Pancreas (tissue), 10 donors: Measurements from ENCODE around the gene DIP2C. TPM values are rescaled to one million over a fixed set of nuclear protein-coding genes. Genes with fewer than 3 reads are reported as not detected.
"Not testable (repeated sequence)": the region's sequence is repeated elsewhere in the genome, so short reads cannot be mapped to it uniquely, and the experiment has no call there.

Source experiments
- ATAC-seq, 4 donors: fragments of 200-7000 bp; cut with Tn5 transposase; one replicate each; pipeline versions ENCODE4 v1.8.0 to v1.9.1; 2020; ENCODE audit warnings: mild to moderate bottlenecking in 4 of 4, moderate library complexity in 4 of 4
- DNase-seq, 6 donors: peaks; one replicate each; pipeline ENCODE4 v3.0.0-alpha.2; 2020
- FAIRE-seq: peaks from 2 replicates; lab custom pipeline; 2012; peaks lifted over from hg19 to GRCh38; lab: Jason Lieb, UNC
- H3K27ac ChIP-seq, 4 donors: fragments of 200-600 bp; sonication (generic); 1 replicate in 3 of 4; 2 replicates in 1 of 4; pipeline versions ENCODE4 v1.5.0 to v1.8.0; 2020
- H3K27me3 ChIP-seq, 4 donors: fragments of 200-600 bp; one replicate each; pipeline ENCODE4 v1.8.0; 2021
- H3K36me3 ChIP-seq, 3 donors: fragments of 200-600 bp; sonication (generic) in 1 of 3; one replicate each; pipeline versions ENCODE4 v1.5.0 to v1.8.0; 2020 to 2021
- H3K4me1 ChIP-seq, 3 donors: fragments of 200-600 bp; one replicate each; pipeline ENCODE4 v1.8.0; 2021
- H3K4me3 ChIP-seq, 4 donors: fragments of 200-600 bp; sonication (generic) in 2 of 4; one replicate each; pipeline versions ENCODE4 v1.5.0 to v1.8.0; 2020 to 2021
- H3K9me3 ChIP-seq, 4 donors: fragments of 200-600 bp; one replicate each; pipeline ENCODE4 v1.8.0; 2021
- WGBS, 2 donors: extraction: QIAGEN DNeasy Blood & Tissue Kit; methylation state at CpG; one replicate each; pipeline ENCODE4 v1.1.7; 2013; 5-methylcytosine and 5-hydroxymethylcytosine counted together
- intact Hi-C, 3 donors: fragments of 100-400 bp; cut with DNase I; formaldehyde crosslinking; loops; one replicate each; pipeline versions ENCODE4 v1.11.1 to v1.14.2; 2022
- polyA plus RNA-seq, 2 donors: library from polyadenylated mRNA; stranded (reverse); fragments of 200-250 nt; gene quantifications; one replicate each; pipeline ENCODE4 v1.2.3, GENCODE V29; 2013
- total RNA-seq, 6 donors: library from RNA; stranded (reverse); fragmentation: NEBNext Ultra II Directional in 4 of 6; extraction: Animal tissue kit (Norgen Biotek cat#: 25700) in 4 of 6; gene quantifications; one replicate each; pipeline versions ENCODE4 v1.2.1 to v1.2.4, GENCODE V29; 2021 to 2023
- TF ChIP-seq, protein P1 (sequence below), 4 donors: fragments of 200-600 bp; sonication (generic) in 3 of 4; IDR thresholded peaks; one replicate each; pipeline versions ENCODE4 v1.5.0 to v1.8.0; 2021; ENCODE audit warnings: antibody characterized with exemption in 4 of 4
- donor health status: healthy with polysubstance abuse.
- donor health status: DM: no; HTN: no; CAD: no; lungs with moderate emphysema.
- donor health status: DM: no; HTN: no; CAD: no.
- donor health status: control.
- donor health status: control.
- donor health status: Bipolar disorder and iron deficiency.
- donor health status: DM: yes; HTN: yes; CAD: no.
- donor health status: DM: no; HTN: no; CAD: no.
- donor health status: DM: no; HTN: no; CAD: no.
- donor health status: DM: yes; HTN: yes; CAD: no.

Gene DIP2C
- total and polyA plus RNA-seq, 8 donors: 4.3 to 11.8 (median 7.3) TPM

DNA sequence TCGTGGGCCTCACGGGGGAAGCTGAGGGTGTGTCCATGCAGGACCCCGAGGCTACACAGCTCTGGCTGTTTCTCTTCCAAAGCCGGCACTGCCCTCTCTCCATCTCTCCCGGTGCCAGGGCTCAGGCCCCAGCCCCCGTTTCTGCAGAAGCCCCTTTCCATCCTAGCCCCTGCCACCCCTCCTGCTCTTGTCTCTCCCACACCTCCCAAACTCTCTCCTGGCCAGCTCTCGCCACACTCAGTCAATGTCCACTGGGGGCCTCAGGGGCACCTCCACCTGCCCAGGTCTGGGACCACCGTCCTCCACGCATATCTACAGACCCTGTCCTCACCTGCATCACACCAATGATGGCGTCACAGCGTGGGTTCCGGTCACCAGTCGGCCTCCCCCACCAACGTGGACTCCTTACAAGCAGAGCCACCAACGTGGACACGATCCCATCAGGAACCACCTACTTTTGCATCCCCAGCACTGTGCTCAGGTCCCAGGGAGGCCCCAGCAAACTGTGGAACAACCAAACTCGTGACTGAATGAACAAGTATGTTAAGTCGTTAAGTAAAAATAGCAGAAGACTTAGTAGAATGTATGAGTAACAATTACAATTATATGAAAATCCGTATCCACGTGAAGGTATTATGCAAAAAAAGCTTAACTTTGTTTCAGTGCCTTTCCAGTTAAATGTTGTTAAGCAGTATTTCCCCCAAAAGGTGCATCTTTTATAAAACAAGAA, 38.4 kb downstream of the DIP2C start:
- no peaks in the 10 kb centered on the region for H3K27me3 ChIP-seq
- H3K27ac ChIP-seq: peak overlapping the region; percentile 88 to 97 (median 91)
- no peaks in the 10 kb centered on the region for H3K9me3 ChIP-seq
- TF ChIP-seq, protein P1, sequence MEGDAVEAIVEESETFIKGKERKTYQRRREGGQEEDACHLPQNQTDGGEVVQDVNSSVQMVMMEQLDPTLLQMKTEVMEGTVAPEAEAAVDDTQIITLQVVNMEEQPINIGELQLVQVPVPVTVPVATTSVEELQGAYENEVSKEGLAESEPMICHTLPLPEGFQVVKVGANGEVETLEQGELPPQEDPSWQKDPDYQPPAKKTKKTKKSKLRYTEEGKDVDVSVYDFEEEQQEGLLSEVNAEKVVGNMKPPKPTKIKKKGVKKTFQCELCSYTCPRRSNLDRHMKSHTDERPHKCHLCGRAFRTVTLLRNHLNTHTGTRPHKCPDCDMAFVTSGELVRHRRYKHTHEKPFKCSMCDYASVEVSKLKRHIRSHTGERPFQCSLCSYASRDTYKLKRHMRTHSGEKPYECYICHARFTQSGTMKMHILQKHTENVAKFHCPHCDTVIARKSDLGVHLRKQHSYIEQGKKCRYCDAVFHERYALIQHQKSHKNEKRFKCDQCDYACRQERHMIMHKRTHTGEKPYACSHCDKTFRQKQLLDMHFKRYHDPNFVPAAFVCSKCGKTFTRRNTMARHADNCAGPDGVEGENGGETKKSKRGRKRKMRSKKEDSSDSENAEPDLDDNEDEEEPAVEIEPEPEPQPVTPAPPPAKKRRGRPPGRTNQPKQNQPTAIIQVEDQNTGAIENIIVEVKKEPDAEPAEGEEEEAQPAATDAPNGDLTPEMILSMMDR (IDR thresholded peaks at IDR 0.05): no peak
- 76% methylated on average over 20 of the region's 20 CpGs for WGBS, 2 donors
- no peaks in the 10 kb centered on the region for H3K36me3 ChIP-seq
- ATAC-seq (peak in 1 of 4 donors; percentile 1), DNase-seq (no peak), FAIRE-seq (no peak)
- intact Hi-C loops: no loop called here
- peak overlapping the region in 2 of 4 donors; percentile 38 to 49 for H3K4me3 ChIP-seq
- peaks cover 11 to 23% (median 16%) of the 10 kb centered on the region in 3 donors for H3K4me1 ChIP-seq

DNA sequence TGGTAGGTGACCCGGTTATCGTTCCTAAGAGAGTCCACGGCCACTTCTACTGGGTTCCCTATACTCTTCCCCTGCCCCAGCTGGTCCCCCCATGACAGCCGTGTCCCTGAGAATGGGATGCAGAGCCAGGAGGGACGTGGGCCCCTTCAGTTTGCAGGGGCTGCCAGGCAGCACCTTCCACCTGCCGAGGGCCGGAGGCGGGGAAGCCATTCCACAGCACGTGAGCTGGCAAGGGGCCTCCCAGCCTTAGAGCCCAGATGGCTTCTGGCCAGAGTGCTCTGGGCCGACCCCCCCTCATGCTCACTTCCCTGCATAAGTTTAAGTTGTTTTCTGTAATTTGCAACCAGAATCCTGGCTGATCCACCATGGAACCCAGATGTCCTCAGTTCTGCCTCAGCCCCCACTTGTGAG, 39.0 kb downstream of the DIP2C start:
- Histone ChIP-seq H3K36me3 (no peaks in the 10 kb centered on the region), H3K4me3 (peak overlapping the region in 3 of 4 donors; percentile 19 to 49 (median 38)), H3K4me1 (peaks cover 11 to 23% (median 16%) of the 10 kb centered on the region in 3 donors), H3K9me3 (no peaks in the 10 kb centered on the region), H3K27me3 (no peaks in the 10 kb centered on the region), H3K27ac (peak overlapping the region; percentile 88 to 97 (median 91))
- ATAC-seq (peak; percentile 33 to 51 (median 38)), FAIRE-seq (no peak), DNase-seq (peak in 2 of 6 donors; percentile 48 to 71)
- intact Hi-C loops: no loop called here
- 17 to 21% methylated on average over 6 to 10 of the region's 10 CpGs for WGBS, 2 donors
- TF ChIP-seq, protein P1 (IDR thresholded peaks at IDR 0.05): no peak

DNA sequence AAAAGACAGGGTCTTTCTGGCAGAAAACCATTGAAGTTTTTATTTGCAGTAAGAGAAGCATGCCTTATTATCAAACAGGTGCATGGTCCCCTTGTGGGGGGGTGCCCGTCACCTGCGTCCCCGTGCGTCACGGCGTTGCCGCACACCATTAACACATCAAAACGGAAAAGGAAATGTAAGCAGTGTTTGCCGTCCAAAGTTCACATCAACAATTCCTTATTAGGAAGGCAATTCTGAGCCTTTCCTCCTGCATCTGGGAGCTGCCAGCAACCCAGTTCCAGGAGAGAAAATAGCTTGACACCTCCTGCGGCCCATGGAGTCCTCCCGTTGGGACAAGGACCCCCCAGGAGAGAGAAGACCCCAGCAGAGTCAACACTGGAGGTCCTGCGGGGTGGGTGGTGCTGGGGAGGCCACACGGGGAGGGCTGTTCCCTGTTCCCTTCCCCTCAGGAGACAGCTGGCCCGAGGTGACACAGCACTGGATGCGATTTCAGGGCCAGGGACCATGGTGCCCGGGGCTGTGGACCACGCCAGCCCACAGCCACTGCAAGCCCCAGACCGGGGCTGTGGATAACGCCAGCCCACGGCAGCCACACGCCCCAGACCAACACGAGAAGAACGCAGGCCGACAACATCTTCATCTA, 39.5 kb downstream of the DIP2C start:
- Histone ChIP-seq H3K9me3 (no peaks in the 10 kb centered on the region), H3K27me3 (no peaks in the 10 kb centered on the region), H3K4me1 (peaks cover 11 to 23% (median 12%) of the 10 kb centered on the region in 3 donors), H3K4me3 (peak overlapping the region in 3 of 4 donors; percentile 19 to 49 (median 38)), H3K36me3 (no peaks in the 10 kb centered on the region), H3K27ac (peak overlapping the region; percentile 88 to 97 (median 91))
- WGBS, 2 donors: 13 to 14% methylated on average over 24 of the region's 24 CpGs
- TF ChIP-seq, protein P1 (IDR thresholded peaks at IDR 0.05): no peak
- ATAC-seq: peak; percentile 88 to 92 (median 92)
- DNase-seq: peak in 4 of 6 donors; percentile 79 to 85 (median 83)
- intact Hi-C loops: no loop called here
- FAIRE-seq: peak; percentile 59

DNA sequence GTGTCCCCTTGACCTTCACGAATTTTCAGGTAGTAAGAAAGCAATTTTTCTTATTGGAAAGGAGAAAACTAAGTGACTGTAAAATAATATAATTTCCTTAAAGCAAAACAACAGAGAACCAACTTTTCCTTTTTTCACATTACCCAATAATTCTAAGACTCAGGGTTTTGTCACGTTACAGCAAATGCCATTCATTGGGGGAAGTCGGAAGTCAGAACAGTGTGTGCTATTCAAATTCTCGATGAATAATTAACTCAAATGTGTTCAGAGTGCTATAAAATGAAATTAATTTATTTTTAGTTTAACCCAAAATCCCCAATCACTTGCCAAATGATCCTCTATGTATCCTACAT, 40.0 kb downstream of the DIP2C start:
- no peaks in the 10 kb centered on the region for H3K36me3 ChIP-seq
- intact Hi-C loops: no loop called here
- ATAC-seq (peak; percentile 31 to 64 (median 51)), FAIRE-seq (peak; percentile 54), DNase-seq (peak in 1 of 6 donors; percentile 1)
- peaks cover 7 to 22% (median 11%) of the 10 kb centered on the region in 3 donors for H3K4me1 ChIP-seq
- TF ChIP-seq, protein P1 (IDR thresholded peaks at IDR 0.05): no peak
- WGBS, 2 donors: 28 to 29% methylated on average over 4 of the region's 4 CpGs
- H3K4me3 ChIP-seq: peak overlapping the region in 2 of 4 donors; percentile 38 to 49
- no peaks in the 10 kb centered on the region for H3K27me3 ChIP-seq
- H3K27ac ChIP-seq: peak overlapping the region; percentile 88 to 97 (median 91)
- no peaks in the 10 kb centered on the region for H3K9me3 ChIP-seq

DNA sequence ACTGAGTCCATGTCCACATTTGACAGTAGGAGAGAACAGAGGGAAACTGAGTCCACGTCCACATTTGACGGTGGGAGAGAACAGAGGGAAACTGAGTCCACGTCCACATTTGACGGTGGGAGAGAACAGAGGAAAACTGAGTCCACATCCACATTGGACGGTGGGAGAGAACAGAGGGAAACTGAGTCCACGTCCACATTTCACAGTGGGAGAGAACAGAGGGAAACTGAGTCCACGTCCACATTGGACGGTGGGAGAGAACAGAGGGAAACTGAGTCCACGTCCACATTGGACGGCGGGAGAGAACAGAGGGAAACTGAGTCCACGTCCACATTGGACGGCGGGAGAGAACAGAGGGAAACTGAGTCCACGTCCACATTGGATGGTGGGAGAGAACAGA, 42.4 kb downstream of the DIP2C start:
- FAIRE-seq: not testable (repeated sequence)
- DNase-seq: peak in 1 of 6 donors; percentile 2

More for the DNA sequence above, 42.4 kb downstream of the DIP2C start:
- H3K4me3 ChIP-seq, H3K27me3 ChIP-seq, H3K27ac ChIP-seq, intact Hi-C loops, H3K36me3 ChIP-seq, ATAC-seq, H3K9me3 ChIP-seq: not testable (repeated sequence)
- 96 to 97% methylated on average over 15 of the region's 15 CpGs for WGBS, 2 donors
- peaks cover 7 to 19% (median 7%) of the 10 kb centered on the region in 3 donors for H3K4me1 ChIP-seq
